NCI-H2081 (cell line): ENCODE results near the gene MAMLD1.

Experiments used
- DNase-seq, 2 experiments: peaks; one replicate each; lab custom pipeline; 2025; lab: John Stamatoyannopoulos, UW

The MAMLD1 gene

DNA sequence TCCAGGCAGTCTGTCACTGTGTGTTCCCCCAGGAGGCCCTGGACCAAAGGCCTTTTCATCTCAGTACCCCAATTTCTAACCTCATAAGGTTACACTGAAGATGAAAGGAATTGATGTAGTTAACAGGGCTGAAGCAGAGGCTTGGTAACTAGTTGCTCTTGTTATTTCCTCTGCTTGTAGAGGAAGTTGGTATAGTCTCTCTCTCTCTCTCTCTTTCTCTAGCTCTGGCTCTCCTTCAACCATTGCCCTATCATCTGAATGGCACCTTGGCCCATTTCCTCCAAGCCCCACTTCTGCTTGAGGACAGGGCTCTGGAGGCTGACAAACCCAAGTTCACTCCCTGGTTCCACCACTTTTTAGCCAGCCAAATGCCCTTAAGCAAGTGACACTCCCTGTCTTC is 96.1 kb downstream of the MAMLD1 start:
- no peak for DNase-seq

GRCh38 chrX:150460063-150460462 is 96.9 kb downstream of the MAMLD1 start:
- DNase-seq, result no peak

GRCh38 chrX:150460781-150461180 is 97.7 kb downstream of the MAMLD1 start:
- DNase-seq, result no peak

GRCh38 chrX:150463566-150463965 is 100.4 kb downstream of the MAMLD1 start:
- no peak for DNase-seq

DNA sequence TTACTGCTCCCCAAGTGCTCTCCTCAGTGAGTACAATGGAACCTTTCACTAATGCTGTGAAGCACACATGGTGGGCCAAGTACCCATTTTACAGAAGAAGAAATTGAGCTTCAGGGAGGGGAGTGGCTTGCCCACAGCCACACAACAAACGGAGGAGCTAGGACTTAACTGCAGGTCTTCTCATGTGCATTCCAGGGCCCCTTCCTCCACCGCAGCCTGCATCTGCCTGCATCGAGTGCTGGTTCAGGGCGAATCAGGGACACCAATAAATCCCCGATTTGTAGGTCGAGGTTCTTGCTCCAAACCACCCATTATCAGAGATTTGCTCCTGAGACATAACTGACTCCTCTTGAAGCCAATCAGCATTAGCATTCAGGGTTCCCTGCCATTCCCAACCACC is 100.9 kb downstream of the MAMLD1 start:
- no peak for DNase-seq

DNA sequence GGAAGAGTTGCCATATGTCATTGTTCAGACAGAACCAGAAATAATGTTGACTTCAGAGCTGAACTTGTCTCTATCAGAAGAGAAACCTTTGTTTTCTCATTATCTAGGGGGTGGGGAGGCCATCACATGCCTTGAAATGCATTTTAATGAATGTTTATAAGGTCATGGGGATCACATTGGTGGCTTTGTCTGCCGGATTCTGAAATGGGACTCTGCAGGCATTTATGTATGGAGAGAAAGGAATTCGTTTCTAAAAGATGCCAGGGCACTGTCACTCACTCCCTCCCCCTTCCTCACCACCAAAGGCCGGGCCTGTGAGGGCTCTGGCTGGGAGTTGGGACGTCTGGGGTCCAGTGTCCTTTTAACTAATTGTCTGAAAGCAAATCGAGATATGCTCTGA is 102.2 kb downstream of the MAMLD1 start:
- no peak for DNase-seq

DNA sequence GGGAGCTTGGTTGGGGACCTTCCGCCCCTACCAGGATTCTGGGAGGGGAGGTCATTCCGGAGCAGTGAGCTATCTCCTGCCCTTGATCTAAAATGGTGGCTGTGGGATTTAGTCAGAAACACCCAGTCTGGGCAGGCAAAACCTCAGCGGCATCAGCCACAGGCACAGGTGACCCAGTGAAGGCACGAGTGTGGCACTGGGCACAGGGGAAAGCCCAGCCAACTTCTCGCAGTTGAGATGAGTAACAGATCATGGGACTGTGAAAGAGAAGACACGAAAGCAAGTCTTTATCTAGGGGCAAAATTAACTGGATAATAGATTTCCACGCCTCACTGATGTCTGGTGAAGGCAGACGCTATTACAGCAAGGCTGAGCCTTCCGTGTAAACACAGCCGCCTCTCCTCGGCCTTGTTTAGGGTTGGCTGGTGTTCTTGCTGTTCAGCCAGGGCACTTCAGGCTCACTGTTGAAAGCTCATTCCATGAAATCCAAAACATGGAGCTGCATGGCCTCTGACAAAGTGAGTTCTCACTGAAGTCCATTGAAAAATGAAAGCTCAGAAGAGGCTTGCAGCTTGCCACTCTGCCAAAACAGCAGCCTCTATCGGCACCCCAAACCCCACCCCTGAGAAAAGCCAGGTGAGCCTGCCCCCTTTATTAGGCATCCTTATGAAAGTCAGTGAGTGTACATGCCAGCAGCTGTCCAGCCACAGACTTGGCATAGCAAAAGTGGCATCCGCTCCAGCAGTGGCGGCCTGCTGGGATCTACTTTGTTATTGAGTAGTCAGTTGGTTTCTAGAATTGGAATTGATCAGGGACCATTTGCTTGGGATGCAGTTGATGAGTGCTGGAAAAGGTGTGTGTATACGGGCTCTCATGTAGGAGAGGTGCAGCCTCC is 103.0 kb downstream of the MAMLD1 start:
- no peak for DNase-seq

DNA sequence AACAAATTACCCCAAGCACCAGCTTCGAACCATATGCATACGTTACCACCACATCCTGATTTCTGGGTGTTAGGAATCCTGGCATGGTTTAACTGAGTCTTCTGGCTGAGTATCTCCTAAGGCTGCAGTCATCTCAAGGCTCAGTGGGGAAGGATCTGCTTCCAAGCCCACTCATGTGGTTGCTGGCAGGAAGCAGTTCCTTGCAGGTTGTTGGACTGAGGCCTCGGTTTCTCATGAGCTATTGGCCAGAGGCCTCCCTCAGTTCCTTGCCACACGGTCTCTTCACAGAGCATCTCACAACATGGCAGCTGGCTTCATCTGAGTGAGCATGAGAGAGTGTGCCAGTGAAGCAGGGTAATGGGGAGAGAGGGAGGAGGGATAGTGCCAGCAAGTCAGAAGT is 109.2 kb downstream of the MAMLD1 start:
- DNase-seq, result no peak

DNA sequence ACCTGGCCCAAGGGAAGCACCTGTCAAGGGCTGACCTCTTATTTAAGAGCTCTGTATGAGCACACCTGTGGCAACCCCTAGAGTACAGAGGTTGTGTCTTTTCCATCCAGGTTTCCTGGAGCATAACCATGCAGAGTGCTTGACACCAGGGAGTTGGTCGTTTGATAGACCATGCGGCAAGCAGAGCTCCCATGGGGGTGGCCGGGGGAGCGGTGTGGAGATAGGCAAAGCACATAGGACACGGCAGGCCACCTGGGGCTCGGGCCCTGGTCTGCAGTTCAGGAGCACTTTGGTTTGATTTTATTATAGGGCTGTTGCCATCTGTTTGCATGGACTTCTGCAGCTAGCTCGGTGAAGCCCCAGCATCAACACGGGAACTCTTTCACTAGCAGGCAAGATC is 110.3 kb downstream of the MAMLD1 start:
- DNase-seq, result no peak

GRCh38 chrX:150475461-150475860 is 112.3 kb downstream of the MAMLD1 start:
- DNase-seq, result no peak

- DNase-seq, result no peak
Measured at GRCh38 chrX:150476164-150476699, 113.1 kb downstream of the MAMLD1 start.

DNA sequence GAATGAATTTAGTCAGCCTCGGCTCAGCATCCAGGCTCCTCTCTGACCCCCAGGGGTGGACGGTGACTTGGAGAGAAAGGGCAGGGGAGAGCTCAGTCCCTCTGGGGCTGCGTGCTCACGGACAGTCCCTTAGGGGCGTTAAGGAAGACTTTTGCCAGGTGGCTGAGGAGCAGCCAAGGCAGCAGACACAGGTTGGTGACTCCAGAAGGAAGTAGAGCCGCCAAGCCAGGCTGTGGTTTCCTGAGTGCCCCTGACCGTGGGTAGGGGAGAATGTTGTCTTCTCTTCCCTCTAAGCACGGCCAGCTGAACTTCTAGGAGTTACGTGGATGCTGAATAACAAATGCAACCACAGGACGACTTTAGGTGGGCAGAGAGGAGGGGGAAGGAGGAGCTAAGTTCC is 114.3 kb downstream of the MAMLD1 start:
- DNase-seq, result no peak

GRCh38 chrX:150478496-150479492 is 115.7 kb downstream of the MAMLD1 start:
- no peak for DNase-seq

GRCh38 chrX:150482537-150483206 is 119.6 kb downstream of the MAMLD1 start:
- DNase-seq, result no peak

GRCh38 chrX:150483356-150483985 is 120.4 kb downstream of the MAMLD1 start:
- DNase-seq, result no peak

- no peak for DNase-seq
Measured at GRCh38 chrX:150486011-150486410, 122.9 kb downstream of the MAMLD1 start.

DNA sequence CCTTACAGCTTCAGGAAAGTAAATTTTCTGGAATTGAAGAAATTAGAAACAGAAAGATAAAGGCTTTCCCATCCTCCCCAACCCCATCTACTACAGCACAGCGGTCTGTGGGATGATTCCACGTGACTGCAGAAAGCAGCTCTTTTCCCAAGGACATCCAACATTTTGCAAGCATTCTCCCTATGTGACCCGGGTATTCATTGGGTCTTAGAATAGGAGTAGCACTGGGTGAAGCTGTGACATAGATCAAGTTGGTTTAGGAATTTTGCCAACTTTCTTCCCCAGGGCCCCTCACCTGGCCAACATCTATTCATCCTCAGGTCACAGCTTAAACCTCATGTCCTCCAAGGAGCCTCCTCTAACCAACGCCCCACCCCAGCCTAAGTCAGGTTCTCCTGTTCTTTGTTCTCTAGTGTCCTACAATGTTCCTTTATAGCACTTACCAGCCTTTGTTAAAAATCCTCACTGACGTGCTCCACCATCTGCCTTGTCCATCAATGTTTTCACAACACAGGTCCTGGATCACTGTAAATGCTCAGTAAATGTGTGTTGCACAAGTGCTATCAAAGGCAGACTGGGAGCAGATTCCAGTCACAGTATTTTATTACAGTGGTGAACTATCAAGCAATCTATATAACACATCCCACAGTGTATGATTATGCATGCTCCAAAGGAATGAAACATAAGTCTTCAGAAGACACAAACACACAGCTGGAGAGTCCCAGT is 124.4 kb downstream of the MAMLD1 start:
- DNase-seq, result no peak

- no peak for DNase-seq
Measured at GRCh38 chrX:150489359-150490015, 126.4 kb downstream of the MAMLD1 start.

- no peak for DNase-seq
Measured at GRCh38 chrX:150495496-150495895, 132.4 kb downstream of the MAMLD1 start.

- DNase-seq, result no peak
Measured at GRCh38 chrX:150499240-150499639, 136.1 kb downstream of the MAMLD1 start.
